ENCODE results near the gene PAFAH2. TPM values are rescaled to one million over a fixed set of nuclear protein-coding genes. Genes with fewer than 3 reads are reported as not detected.

Gene PAFAH2
- total and polyA plus RNA-seq, 2 of the 13 experiments (the other 11 are each of a cell fraction or from before 2014, with no cell fraction given) = 6.9 to 9.4 TPM

- TF ChIP-seq YY1 (IDR thresholded peaks at IDR 0.05; ENCODE audit: insufficient read depth, insufficient replicate concordance, low read depth, low read length) (no peak), ZFY (CRISPR knock-in tag; IDR thresholded peaks at IDR 0.05) (peak; percentile 20; the same call in 1 of the 2 replicates), HIC2 (CRISPR knock-in tag; IDR thresholded peaks at IDR 0.05; ENCODE audit: low read depth) (no peak), SNAPC2 (CRISPR knock-in tag; IDR thresholded peaks at IDR 0.05) (no peak), ZNF232 (CRISPR knock-in tag; IDR thresholded peaks at IDR 0.05; ENCODE audit: borderline replicate concordance) (no peak), GPBP1L1 (CRISPR knock-in tag; IDR thresholded peaks at IDR 0.05) (no peak), ZBTB40 (IDR thresholded peaks at IDR 0.05) (no peak), ZBTB40 (CRISPR knock-in tag; IDR thresholded peaks at IDR 0.05) (no peak; the same call in 1 of the 2 replicates)
- TF ChIP-seq, protein P1, sequence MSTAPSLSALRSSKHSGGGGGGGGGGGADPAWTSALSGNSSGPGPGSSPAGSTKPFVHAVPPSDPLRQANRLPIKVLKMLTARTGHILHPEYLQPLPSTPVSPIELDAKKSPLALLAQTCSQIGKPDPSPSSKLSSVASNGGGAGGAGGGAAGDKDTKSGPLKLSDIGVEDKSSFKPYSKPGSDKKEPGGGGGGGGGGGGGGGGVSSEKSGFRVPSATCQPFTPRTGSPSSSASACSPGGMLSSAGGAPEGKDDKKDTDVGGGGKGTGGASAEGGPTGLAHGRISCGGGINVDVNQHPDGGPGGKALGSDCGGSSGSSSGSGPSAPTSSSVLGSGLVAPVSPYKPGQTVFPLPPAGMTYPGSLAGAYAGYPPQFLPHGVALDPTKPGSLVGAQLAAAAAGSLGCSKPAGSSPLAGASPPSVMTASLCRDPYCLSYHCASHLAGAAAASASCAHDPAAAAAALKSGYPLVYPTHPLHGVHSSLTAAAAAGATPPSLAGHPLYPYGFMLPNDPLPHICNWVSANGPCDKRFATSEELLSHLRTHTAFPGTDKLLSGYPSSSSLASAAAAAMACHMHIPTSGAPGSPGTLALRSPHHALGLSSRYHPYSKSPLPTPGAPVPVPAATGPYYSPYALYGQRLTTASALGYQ (CRISPR knock-in tag; IDR thresholded peaks at IDR 0.05) = no peak
These were observed 666 bp downstream of the PAFAH2 start (continued) for GRCh38 chr1:25996966-25997827.
